Stomach (tissue), 4 donors: ENCODE results near the gene ADD2.

Experiments used
- CTCF ChIP-seq, 7 experiments: fragments of 450-650 bp in 4 of 7; fragments of 200-600 bp in 3 of 7; sonication (generic) in 3 of 7; IDR thresholded peaks; one replicate each; pipeline ENCODE4 v1.5.1; 2016 to 2019; ENCODE audit warnings: antibody characterized with exemption in 7 of 7, control low read depth in 2 of 7, mild to moderate bottlenecking in 1 of 7
- EP300 ChIP-seq: sonication (generic); formaldehyde crosslinking; IDR thresholded peaks from one replicate; pipeline ENCODE4 v1.6.1; 2017; ENCODE audit warnings: antibody characterized with exemption
- POLR2A ChIP-seq, 4 donors: fragments of 450-650 bp; IDR thresholded peaks; one replicate each; pipeline ENCODE4 v1.6.1; 2016; ENCODE audit warnings: antibody characterized with exemption in 4 of 4, control low read depth in 2 of 4, mild to moderate bottlenecking in 1 of 4, moderate library complexity in 1 of 4

GRCh38 chr2:70612574-70612973, 155.4 kb downstream of the ADD2 start:
- TF ChIP-seq CTCF (IDR thresholded peaks at IDR 0.05) (no peak), POLR2A (IDR thresholded peaks at IDR 0.05) (no peak), EP300 (no peak)
